ENCODE results near the gene SCN3A.

Gene SCN3A

DNA sequence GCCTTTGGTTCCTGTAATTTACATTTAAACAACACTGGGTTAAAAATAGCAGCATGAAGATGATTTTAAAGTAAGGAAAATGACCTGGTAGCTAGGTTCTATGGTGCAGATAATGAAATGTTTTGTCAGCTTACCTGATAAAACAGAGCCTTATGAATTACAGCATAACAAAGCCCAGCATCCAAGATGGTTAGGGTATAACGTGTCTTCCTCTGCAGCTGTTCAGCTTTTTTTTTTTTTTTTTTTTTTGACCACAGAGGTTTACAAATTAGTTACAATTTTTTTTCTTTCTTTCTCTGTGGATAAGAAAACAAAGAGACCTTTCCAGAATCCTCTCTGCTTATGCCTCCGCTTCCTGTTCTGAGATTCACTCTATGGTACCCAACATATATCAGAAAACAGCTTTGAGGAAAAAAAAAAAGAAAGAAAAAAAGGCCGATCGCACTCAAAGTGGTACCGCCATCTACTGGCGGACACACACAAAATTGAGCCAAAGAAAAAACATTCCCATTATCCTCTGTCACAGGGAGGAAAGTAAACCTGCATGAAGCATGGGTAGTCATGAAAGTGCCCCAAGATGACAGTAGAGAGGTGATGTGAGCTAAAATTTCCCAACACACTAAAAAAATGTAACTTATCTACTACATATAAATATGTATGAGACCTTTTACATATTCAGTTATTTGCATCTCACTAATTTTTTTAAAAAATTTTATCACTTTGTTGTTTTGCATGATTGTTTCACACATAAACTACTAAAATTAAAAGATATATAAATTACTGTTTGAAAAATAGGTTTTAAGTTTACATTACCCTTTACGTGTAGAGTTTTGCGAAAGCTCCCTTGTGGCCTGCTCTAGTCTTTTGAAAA lies at the start of gene SCN3A:
Gene SCN3A (minus strand): TSS at position 362 of the 871 bp plus-strand sequence. CDS start 27,656 bp downstream, outside the sequence.
- DNase-seq, result peak in 1 of 2 experiments; percentile 19

DNA sequence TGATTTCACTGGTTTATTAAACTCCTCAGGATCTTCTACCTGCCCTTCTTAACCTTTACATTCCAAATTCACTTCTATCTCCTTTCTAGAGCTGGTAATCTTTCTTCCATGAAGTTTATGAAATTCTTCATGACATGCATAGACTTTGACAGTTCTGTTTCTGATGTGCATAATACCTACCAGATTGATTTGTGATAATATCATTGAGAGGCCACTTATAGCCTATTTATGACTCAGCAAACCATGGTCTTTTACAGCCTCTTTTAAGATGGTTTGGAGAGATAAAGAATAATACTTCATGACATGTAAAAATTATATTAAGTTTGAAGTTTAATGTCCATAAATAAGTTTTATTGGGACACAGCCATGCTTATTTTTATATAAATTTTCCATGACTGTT lies 49.3 kb upstream of the SCN3A start:
- DNase-seq, result no peak

DNA sequence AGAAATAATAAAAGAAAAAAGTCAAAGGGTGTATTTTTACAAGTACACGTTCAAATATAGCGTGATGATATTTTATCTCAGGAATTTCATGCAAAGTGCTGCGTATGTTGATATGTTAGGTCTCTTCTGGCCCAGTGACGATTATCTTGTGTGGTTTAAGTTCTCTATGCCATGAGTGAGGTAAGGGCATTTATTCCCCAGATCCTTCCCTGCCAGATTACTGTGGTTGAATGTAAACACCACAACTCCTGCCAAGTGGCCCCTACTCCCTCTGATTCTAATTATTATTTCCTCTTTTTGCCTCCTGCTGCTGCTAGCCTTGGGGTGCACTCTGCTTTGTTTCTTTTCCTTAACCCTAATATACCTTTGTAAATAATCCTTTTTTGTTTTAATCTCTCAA lies 47.5 kb upstream of the SCN3A start:
- no peak for DNase-seq

DNA sequence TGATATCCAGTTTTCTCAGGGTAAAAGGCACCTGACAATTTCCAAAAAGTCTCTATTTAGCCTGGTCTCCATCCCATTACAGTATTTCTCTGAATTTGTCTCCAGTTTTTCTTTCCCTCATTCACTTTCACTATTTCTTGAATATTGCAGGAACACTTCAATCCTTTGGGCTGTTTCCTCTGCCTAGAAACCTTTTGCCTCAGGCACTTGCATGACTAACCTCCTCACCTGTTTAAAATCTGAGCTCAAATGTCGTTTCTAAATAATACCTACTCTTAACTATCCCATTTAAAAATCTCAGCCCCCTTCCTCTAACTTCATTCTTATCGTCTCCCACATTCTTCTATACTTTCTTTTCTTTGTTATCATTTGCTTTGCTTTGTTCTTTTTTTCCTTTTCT lies 44.4 kb upstream of the SCN3A start:
- no peak for DNase-seq

DNA sequence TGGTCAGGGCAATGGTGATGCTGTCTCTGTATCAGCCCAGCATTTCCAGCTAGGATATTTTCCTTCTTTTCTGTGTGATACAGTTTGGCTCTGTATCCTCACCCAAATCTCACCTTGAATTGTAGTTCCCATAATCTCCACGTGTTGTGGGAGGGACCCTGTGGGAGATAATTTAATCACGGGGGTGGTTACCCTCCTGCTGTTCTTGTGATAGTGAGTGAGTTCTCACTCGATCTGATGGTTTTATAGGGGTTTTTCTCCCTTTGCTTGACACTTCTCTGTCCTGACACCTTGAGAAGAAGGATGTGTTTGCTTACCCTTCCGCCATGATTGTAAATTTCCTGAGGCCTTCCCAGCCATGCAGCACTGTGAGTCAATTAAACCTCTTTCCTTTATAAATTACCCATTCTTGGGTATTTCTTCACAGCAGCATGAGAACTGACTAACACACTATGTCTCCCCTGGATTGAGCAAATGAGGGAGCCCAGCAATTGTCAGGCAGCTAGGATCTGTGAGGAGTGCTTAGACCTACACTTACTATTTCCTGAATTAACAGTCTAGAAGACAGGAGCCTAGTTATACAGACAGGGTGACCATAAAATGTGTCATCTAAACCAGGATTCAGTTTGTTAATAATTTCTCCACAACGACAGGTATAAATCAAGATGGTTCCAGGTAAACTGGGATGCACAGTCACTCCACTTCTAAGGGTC lies 41.4 kb upstream of the SCN3A start:
- DNase-seq, result no peak

DNA sequence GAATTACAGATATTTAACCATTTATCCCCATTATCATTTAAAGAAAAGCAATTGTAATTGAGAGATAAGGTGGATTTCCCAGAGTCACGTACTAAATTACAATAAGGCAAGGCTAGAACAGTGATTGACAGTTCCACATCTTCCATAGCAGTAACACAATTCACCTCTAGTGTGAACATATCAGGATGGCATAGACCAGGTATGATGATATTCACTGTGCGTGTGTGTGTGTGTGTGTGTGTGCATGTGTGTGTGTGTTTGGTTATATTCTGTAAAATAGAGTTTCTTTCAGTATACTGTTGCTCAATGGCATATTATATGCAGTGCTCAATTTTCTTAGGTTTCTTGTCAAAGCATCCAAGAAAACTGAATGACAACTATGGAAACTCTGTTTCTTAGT lies 37.1 kb upstream of the SCN3A start:
- no peak for DNase-seq

DNA sequence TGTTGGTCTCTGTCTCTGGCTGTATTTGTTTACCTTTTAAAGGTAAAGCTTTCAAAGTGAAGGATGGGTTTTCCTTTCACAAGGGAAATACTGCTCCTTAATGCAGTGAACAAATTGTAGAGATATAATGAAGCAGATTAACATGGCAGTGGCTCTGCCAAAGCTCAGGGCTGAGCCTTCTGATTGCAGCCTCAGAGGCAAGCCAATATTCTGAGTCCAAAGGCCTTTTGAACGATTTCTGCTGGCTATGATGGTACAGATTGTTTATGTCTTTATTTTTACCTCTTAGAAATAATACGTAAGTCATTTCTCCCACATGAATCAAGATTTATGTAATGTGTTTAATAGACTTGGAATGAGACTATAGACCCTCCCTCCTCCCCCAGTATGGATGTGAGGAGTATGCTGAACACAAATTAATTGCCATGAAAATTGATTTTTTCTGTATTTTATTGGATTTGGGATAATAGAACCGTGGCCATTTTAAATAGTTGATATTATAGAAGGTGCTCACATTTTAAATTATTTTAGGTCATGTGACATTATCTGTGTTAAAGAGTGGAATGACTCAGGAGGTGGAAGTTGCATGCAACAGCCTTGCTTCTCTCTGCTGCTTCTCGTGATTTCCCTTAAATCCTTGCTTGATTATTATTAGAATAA lies 36.1 kb upstream of the SCN3A start:
- no peak for DNase-seq

DNA sequence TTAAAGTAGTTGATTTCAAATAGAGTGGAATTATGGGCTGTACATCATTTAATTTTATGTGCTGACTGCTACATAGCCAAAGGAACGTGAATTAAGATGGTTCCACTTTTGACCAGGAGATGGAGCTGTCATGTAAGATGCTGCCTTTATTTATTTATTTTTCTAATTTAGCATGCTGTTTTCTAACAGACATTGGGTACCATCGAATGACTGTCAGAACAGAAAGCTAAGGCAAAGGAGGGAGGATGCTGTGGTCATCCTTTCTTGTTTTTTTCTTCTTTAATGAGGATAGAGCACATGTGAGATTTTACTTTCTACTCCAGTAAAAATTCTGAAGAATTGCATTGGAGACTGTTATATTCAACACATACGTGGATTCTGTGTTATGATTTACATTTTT lies 35.4 kb upstream of the SCN3A start, which contains the start of gene SCN2A:
Gene SCN2A (plus strand): TSS at position 185 of the 400 bp plus-strand sequence. CDS start 56,410 bp downstream, outside the sequence.
- DNase-seq, result no peak

DNA sequence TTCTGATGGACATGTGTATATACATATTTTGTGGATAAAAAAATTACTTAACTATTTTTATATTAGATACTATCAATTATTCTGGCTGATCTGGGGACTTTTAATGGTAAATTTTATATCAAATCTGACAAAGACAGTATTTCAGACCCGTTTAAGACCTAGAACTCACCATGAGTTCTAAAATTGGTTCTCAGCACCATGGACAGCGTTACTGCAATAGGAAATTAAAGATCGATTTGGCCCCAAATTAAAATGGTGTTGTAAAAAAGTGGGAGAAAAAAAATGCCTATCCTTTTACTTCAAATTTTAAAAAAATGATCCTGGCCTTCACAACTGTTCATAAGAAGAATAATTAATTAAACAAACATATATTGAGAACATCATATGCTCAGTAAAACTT lies 34.4 kb upstream of the SCN3A start:
- DNase-seq, result no peak

DNA sequence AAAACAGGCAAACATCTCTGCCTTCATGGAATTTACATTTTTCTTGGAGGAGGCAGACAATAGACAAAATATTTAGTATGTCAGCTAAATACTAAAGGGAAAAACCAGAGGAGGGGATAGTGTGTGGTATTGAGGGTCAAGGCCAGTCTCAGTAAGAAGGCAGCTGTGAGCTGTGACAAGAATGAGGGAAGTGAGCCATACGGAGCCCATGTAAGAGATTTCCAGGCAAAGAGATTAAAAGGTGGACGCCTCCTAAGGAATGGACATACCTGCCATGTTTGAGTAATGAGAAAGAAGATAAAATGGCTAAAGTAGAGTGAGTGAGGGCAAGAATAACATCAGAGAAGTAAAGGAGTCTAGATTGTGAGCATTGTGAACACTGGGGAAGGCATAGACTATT lies 33.2 kb upstream of the SCN3A start:
- DNase-seq, result no peak

DNA sequence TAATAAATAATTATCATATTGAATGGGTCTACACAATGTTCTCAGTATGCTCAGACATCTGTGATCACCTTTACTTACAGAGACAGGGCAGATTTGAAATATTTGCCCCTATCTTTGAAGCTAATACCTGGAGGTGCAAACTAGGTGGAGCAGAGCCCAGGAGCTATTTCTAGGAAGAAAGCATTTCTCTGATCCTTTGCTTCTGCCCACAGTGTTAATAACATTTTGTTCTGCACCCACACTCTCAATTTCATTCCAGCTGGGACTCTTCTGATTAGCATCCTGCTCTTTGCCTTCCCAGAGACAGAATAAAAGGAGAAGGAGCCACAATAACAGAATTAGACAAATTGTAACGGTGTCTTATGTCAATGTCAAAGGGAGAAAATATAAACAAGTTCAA lies 23.7 kb upstream of the SCN3A start:
- no peak for DNase-seq

DNA sequence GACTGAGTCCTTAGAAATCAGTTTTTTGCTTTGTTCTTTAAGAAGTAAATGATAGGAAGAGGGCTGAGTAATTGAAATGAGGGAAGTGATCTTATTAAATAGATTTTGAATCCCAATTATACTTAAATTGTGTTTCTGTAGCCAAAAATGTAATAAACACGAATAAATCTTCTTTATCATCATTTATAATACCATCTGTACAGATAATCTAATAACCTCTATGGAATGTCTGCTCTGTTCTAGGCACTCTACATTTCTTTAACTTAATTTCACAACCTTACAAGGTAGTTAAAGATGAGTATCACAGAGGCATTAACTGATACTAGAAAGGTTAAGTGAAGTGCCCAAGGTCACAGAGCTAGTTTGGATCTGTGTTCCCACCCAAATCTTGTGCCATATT lies 21.1 kb upstream of the SCN3A start:
- no peak for DNase-seq

DNA sequence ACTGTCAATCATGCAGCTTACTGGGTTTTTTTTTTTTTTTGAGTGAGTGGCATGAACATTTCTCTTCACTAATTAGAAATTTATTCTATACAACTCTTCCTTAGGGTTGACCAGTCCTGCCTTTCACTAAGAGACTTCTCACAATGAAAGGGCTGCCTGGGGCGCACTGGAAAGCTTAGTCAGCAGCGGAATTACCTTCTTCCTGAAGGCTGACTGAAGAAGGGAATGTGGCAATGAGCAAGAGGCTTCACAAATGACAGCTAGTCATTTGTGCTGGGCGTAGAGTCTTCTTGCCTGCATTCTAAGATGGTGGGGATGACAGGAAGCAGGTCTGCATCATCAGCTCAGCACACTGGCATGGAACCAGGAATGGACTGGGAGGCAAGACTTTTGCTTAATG lies 15.6 kb upstream of the SCN3A start:
- no peak for DNase-seq

DNA sequence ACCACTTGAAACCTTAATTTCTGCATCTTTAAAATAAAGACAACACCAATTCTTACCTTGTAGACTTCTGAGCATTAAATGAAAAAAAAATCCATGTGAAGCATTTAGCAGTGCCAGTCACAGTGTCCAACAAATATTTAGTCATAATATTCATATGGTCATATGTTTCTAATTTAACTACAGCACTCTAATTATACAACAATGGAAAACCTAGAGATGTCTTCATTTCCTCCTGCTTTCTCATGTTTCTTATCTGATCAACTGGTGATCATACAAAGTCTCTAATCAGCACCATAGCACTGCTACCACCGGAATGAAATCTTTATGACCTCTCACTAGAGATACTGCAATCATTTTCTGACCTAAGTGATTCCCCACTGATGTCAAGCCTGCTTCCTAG lies 10.2 kb upstream of the SCN3A start:
- no peak for DNase-seq

DNA sequence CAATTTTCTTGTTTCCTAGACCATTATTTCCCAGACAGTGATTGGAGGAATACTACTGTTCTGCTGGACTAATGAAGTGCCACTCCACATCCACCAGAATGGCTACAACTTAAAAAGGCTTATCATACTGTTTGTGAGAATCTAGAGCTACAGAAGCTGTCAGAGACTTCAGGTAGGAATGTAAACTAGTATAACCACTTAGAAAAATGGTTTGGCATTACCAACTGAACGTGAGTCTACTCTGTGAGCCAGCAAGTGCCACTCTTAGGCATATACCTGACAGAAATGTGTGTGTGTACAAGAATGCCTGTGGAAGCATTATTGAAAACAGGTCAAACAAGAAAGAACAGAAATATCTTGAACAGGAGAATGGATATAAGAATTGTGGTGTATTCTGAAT lies 4.2 kb upstream of the SCN3A start:
- no peak for DNase-seq

DNA sequence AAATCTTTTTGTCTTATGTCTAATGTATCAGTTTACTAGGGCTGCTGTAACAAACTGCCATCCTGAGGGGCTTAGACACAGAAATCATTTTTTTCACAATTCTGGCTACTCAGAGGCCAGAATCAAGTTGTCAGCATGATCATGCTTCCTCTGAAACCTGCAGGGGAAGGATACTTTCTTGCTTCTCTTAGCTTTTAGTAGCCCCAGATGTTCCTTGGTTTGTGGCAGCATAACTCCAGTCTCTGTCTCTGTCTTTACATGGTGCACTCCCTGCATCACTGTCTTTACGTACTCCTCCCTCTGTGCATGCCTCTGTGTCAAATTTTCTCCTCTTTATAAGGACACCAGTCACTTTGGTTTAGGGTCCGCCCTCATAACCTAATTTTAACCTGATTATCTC lies 2.0 kb upstream of the SCN3A start:
- no peak for DNase-seq

DNA sequence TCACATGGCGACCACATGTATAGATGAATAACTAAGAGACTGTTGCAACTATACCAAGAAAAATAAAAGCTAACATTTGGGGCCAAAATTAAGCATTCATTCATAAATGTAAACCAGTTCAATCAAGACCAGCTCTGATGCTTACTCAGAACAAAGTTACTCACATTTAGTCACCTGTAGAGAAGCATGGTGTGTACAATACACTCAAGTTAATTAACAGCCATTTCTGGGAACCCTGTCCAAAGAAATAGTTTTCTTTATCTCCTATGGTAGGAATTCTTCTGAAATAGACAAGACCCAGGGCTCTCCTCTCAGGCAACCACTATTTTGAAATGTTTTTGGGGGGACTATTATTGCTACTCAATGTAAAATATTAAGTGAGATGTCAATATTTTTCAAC lies 1.6 kb downstream of the SCN3A start:
- no peak for DNase-seq

DNA sequence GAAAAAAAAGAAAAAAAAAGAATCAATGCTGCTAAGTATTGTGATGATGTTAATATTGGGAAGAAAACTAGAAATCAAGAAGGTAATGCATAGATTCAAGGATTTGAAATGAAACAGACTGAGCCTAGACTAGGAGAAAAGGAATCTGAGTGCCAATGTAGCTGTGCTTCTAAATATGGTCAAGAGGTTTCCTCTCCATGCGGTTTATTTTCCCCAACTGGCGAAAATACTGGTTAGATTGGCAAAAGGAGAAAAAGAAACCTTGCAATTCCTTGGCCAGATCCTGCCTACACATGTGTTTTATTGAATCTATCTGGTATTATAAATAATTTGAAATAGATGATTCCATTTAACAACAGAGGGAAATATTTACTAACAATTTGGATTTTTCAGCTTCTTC lies 5.7 kb downstream of the SCN3A start:
- DNase-seq, result no peak

DNA sequence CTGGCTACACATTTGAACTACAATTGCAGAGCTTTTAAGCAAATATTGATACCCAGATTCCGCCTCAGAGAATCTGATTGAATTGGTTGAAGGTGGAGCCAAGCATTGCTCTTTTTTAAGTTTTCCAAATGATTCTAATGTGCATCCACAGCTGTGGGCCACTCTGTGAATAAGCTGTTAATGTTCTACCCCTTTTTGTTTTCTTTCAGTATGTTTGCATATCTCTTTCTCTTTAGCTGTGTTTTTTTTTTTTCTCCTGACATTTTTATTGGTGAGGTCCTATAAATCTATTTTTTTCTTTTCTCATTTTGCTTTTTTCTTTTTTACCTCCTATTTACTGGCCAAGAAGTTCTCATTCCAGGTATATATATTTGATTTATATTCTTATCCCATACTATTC lies 6.5 kb downstream of the SCN3A start:
- no peak for DNase-seq

DNA sequence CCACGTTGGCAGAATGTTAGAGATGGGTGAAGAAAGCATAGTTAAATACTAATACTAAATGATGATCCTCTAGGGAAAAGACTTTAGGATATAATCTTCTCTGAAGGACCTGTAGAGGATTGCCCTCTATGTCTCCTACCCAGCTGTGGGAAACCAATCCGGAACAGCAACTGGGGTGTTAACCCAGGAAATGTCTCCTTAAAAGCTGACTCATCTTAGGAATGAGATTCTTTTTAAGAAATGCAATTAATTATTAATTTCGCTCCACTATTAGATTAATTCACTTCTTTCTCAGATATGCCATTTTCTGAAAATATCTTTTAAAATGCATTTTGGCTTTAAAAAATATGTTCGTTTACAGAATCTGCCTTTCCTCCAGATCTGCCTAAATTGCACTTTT lies 7.4 kb downstream of the SCN3A start:
- no peak for DNase-seq

DNA sequence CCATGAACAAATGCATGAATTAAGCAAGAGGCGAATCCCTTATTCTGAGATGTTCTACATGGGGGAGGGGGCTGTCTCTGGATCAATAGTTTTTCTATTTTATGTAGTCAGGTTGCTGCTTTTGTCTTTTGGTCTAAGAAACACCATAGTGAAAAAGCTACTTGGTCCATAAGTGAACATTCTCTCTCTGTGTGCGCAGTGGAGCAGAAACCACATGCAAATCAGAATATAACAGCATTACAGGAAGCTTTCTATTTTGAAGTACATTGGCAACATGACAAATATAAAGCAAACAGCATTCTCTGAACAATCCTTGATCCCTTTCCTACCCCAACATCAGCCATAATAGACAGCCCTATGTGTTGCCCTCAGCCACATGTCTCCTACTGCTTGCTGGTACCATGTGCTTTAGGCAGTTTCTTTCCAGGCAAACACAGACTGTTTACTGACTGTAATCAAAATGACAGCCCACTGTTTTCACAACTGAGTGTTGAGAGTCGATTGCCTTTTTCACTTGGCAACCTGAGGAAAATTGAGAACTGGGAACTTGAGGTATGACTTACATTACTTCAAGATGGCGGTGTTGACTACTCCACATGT lies 10.6 kb downstream of the SCN3A start:
- no peak for DNase-seq

DNA sequence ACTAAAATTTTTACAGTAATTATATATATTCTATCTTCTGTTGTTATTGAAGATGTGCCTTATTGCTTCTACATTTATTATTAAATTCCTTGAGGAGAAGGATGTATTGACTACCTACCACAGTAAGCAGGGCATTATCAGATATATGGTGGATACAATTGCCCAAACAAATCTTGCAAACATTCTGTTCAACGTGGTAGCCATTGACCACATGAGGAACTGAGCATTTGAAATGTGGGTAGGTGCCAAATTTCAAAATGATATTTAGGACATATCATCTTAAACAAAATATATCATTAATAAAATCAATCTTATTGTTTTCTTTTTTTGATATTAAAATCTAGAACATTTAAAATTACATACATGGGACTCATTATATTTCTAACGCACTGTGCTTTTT lies 11.1 kb downstream of the SCN3A start:
- no peak for DNase-seq

DNA sequence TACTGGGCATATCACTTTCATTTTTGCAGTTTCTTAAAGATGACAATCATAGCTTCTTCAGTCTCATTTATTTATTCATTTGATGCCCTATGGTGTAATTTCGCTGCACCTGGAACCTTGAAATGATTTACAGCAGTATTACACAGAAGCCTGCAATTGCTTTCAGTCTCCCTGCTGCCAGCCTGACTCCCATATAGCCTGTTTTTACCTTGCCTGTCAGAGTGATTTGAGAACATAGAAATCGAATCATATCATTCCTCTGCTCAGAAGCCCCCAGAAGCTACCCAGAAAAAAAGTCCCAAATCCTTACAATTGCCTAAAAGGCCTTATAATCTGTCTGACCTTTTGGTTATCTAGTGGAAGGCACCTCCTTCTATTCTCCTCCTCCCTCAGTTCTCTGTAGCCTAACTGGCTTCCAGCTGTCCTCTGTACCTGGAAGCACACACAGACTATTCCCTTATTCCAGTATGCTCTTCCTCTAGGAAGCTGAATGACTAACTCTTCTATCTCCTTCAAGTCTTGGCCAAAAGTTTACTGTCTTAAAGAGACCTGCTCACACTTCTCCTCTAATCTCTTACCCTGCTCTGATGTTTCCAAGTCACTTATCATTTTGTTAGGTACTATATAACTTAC lies 12.6 kb downstream of the SCN3A start:
- DNase-seq, result no peak
